AG04449 (cell line): ENCODE results near the gene SLC1A5.

Experiments used
- CTCF ChIA-PET: fragments of 350-600 bp; formaldehyde crosslinking; extraction: SDS; loops from one replicate; lab custom pipeline; 2021; ENCODE audit warnings: antibody characterized with exemption; lab: Yijun Ruan, JAX
- POLR2A ChIA-PET: fragments of 400-600, 350-600 bp; formaldehyde crosslinking; extraction: SDS; loops from one replicate; lab custom pipeline; 2020; ENCODE audit warnings: antibody characterized with exemption, inconsistent platforms; lab: Yijun Ruan, JAX
- DNase-seq: peaks from one replicate; pipeline ENCODE4 v3.0.0-alpha.2; 2010; ENCODE audit warnings: low read depth, low spot score
- H3K4me3 ChIP-seq: 2 replicates; pipeline ENCODE4 v1.5.1; 2011; ENCODE audit warnings: low read depth, mild to moderate bottlenecking, control low read depth, low read length
- CTCF ChIP-seq: IDR thresholded peaks from one replicate; pipeline ENCODE4 v1.5.1; 2011; ENCODE audit warnings: mild to moderate bottlenecking, moderate library complexity, low read length, control low read depth, inconsistent platforms; ENCODE audit not compliant: insufficient read depth; ENCODE audit errors: missing control alignments

The SLC1A5 gene

DNA sequence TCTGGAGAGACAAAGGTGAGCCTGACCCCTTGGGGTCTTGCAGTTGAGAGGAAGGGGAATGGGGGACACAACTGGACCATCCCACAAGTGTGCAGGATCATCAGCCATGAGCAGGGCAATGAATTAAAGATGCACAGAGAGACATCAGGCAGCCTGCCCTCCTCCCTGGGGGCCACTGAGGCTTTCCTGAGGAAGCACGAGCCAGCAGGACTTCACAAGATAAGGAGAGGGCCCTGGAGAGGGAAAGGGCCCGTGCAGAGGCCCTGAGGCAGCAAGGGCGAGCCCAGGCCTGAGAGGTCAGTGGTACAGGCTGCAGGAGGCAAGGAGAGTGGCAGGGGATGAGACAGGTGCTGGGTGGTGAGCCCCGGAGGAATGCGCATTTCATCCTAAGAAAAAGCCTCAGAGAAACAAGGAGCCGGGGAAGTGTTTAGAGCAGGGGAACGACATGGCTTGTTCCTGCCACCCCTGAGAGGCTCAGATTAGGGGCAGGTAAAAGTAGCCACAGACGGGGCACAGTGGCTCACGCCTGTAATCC is 62.5 kb downstream of the SLC1A5 start:
- CTCF ChIA-PET = interaction anchor here (1.0 to 3.9 kb wide), 3 partner anchors 15 to 22 kb away, joined by 3 to 54 read pairs (median 3); no protein-coding TSS in a partner anchor
- H3K4me3 ChIP-seq = no peak overlapping the region
- POLR2A ChIA-PET = no interaction called here
- no peak for DNase-seq
- no peak for TF ChIP-seq CTCF

DNA sequence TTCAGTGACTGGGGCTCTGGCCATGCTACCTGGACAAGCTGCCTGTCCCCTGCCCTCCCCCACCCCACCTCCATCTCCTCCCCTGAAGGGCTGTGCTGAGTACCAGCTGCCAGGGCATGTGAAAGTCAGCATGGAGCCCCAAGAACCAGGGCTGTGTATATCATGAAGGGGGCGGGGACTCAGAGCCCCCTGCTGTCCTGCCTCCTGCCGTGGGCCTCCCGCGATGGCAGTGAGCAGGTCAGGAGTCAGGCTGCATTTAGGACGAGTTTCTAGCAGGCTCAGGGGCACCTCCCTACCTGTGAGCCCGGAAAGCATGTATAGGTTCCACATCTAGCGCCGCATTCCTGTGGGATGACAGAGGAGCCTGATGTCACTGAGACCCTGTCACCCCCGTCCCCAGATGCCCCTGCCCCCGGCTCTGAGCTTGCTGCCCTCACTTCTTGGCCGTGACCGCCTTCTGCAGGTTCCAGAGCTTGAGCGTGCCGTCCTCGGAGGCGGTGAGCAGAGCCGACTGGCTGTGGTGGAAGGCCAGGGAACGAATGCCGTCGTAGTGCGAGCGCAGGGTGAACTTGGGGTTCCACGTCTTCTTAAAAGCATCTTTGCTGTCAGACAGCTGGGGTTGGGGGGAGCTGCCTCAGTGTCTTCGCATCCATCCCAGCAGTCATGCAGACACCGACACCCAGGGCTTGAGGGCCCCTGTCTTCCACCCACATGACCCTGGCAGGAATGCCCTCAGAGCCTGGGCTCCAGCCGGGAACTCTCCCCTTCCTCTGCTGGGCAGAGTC is 63.2 kb downstream of the SLC1A5 start:
- POLR2A ChIA-PET = no interaction called here
- no peak overlapping the region for H3K4me3 ChIP-seq
- DNase-seq = no peak
- no peak for TF ChIP-seq CTCF
- CTCF ChIA-PET = interaction anchor here (0.9 to 1.2 kb wide), 4 partner anchors 8 to 116 kb away, joined by 3 to 4 read pairs (median 4); no protein-coding TSS in a partner anchor
